Measurements from ENCODE around the gene SLC9A8.

GRCh38 chr20:49925901-49926454, 113.3 kb downstream of the SLC9A8 start:
- TF ChIP-seq, protein P1, sequence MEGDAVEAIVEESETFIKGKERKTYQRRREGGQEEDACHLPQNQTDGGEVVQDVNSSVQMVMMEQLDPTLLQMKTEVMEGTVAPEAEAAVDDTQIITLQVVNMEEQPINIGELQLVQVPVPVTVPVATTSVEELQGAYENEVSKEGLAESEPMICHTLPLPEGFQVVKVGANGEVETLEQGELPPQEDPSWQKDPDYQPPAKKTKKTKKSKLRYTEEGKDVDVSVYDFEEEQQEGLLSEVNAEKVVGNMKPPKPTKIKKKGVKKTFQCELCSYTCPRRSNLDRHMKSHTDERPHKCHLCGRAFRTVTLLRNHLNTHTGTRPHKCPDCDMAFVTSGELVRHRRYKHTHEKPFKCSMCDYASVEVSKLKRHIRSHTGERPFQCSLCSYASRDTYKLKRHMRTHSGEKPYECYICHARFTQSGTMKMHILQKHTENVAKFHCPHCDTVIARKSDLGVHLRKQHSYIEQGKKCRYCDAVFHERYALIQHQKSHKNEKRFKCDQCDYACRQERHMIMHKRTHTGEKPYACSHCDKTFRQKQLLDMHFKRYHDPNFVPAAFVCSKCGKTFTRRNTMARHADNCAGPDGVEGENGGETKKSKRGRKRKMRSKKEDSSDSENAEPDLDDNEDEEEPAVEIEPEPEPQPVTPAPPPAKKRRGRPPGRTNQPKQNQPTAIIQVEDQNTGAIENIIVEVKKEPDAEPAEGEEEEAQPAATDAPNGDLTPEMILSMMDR (IDR thresholded peaks at IDR 0.05) = no peak
- no peak for TF ChIP-seq EP300 (IDR thresholded peaks at IDR 0.05; ENCODE audit: low read depth)
- no peak for TF ChIP-seq POLR2A (IDR thresholded peaks at IDR 0.05)
- TF ChIP-seq POLR2AphosphoS5 (IDR thresholded peaks at IDR 0.05) = no peak
